Astrocyte (in vitro differentiated cells and primary cell): ENCODE data around the gene SCGB1A1. TPM values are rescaled to one million over a fixed set of nuclear protein-coding genes. Genes with fewer than 3 reads are reported as not detected.

ENCODE experiments used
- DNase-seq: peaks from one replicate; pipeline ENCODE4 v3.0.0-alpha.2; 2010; ENCODE audit warnings: low read depth
- FAIRE-seq: peaks from 2 replicates; lab custom pipeline; 2011; peaks lifted over from hg19 to GRCh38; lab: Jason Lieb, UNC
- H2AFZ ChIP-seq: 2 replicates; pipeline ENCODE4 v1.6.0; 2012; ENCODE audit warnings: low read depth, low read length, inconsistent platforms
- H3K27ac ChIP-seq: 2 replicates; pipeline ENCODE4 v1.5.1; 2011; ENCODE audit warnings: low read depth, low read length, inconsistent platforms
- H3K27me3 ChIP-seq: 2 replicates; pipeline ENCODE4 v1.6.0; 2011; ENCODE audit warnings: low read length, inconsistent platforms; ENCODE audit not compliant: insufficient read depth
- H3K36me3 ChIP-seq: 2 replicates; pipeline ENCODE4 v1.5.1; 2011; ENCODE audit warnings: low read length, inconsistent platforms; ENCODE audit not compliant: insufficient read depth
- H3K4me1 ChIP-seq: 2 replicates; pipeline ENCODE4 v1.5.1; 2011; ENCODE audit warnings: low read length, inconsistent platforms; ENCODE audit not compliant: insufficient read depth
- H3K4me2 ChIP-seq: 2 replicates; pipeline ENCODE4 v1.6.0; 2012; ENCODE audit warnings: low read length, inconsistent platforms
- H3K4me3 ChIP-seq: 2 replicates; pipeline ENCODE4 v1.5.1; 2011; ENCODE audit warnings: low read depth, mild to moderate bottlenecking, low read length, inconsistent platforms; ENCODE audit not compliant: insufficient read depth
- H3K79me2 ChIP-seq: 2 replicates; pipeline ENCODE4 v1.6.0; 2012; ENCODE audit warnings: mild to moderate bottlenecking, low read length, inconsistent platforms; ENCODE audit not compliant: insufficient read depth
- H3K9ac ChIP-seq: 2 replicates; pipeline ENCODE4 v1.6.0; 2012; ENCODE audit warnings: mild to moderate bottlenecking, low read length, inconsistent platforms
- H3K9me3 ChIP-seq: 2 replicates; pipeline ENCODE4 v1.5.1; 2012; ENCODE audit warnings: low read depth, mild to moderate bottlenecking, low read length, inconsistent platforms; ENCODE audit not compliant: insufficient read depth
- H4K20me1 ChIP-seq: 2 replicates; pipeline ENCODE4 v1.6.0; 2012; ENCODE audit warnings: low read length, inconsistent platforms; ENCODE audit not compliant: insufficient read depth
- H3K27ac Mint-ChIP-seq: one replicate; pipeline ENCODE4 v1.8.0; 2021; ENCODE audit warnings: mild to moderate bottlenecking, mixed read lengths; ENCODE audit not compliant: unreplicated experiment
- H3K27me3 Mint-ChIP-seq: one replicate; pipeline ENCODE4 v1.8.0; 2021; ENCODE audit warnings: low read depth, mixed read lengths; ENCODE audit not compliant: unreplicated experiment
- H3K36me3 Mint-ChIP-seq: one replicate; pipeline ENCODE4 v1.8.0; 2021; ENCODE audit warnings: low read depth, mixed read lengths; ENCODE audit not compliant: unreplicated experiment
- H3K4me1 Mint-ChIP-seq: one replicate; pipeline ENCODE4 v1.8.0; 2021; ENCODE audit warnings: low read depth, mixed read lengths; ENCODE audit not compliant: unreplicated experiment
- H3K4me3 Mint-ChIP-seq: one replicate; pipeline ENCODE4 v1.8.0; 2021; ENCODE audit warnings: mild to moderate bottlenecking, moderate library complexity, mixed read lengths; ENCODE audit not compliant: unreplicated experiment
- H3K9me3 Mint-ChIP-seq: one replicate; pipeline ENCODE4 v1.8.0; 2021; ENCODE audit warnings: mild to moderate bottlenecking, mixed read lengths; ENCODE audit not compliant: unreplicated experiment
- EZH2 ChIP-seq: IDR thresholded peaks from 2 replicates; pipeline ENCODE4 v1.6.1; 2012; ENCODE audit warnings: mild to moderate bottlenecking, low read length, inconsistent platforms; ENCODE audit not compliant: insufficient read depth
- total RNA-seq: library from RNA; stranded (reverse); gene quantifications from 2 replicates; pipeline ENCODE4 v1.2.1, GENCODE V29; 2021
- TF ChIP-seq, protein P1 (sequence below): IDR thresholded peaks from 2 replicates; pipeline ENCODE4 v1.5.1; 2011; ENCODE audit warnings: low read depth, mild to moderate bottlenecking, inconsistent platforms, low read length, moderate library complexity; ENCODE audit not compliant: insufficient read depth

The SCGB1A1 gene
- total RNA-seq, 1 donor from 2014 or later = not detected

DNA sequence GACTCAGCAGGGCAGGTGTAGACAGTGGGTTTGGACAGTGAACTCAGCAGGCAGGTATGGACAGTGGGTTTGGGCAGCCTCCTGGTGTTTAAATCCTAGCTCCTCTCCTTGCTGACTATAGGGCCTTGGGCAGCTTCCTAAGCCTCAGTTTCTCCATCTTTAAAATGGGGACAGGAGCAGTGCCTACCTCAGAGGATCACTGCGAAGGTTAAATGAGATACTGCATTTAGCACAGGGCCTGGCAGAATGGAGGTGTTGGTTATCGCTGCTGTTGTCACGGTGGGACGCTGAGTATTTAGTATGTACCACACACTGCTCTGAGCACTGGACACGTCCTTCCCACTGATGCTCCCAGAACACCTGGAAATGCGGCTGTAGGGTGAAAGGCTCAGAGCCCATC lies 14.4 kb upstream of the SCGB1A1 start:
- TF ChIP-seq, protein P1, sequence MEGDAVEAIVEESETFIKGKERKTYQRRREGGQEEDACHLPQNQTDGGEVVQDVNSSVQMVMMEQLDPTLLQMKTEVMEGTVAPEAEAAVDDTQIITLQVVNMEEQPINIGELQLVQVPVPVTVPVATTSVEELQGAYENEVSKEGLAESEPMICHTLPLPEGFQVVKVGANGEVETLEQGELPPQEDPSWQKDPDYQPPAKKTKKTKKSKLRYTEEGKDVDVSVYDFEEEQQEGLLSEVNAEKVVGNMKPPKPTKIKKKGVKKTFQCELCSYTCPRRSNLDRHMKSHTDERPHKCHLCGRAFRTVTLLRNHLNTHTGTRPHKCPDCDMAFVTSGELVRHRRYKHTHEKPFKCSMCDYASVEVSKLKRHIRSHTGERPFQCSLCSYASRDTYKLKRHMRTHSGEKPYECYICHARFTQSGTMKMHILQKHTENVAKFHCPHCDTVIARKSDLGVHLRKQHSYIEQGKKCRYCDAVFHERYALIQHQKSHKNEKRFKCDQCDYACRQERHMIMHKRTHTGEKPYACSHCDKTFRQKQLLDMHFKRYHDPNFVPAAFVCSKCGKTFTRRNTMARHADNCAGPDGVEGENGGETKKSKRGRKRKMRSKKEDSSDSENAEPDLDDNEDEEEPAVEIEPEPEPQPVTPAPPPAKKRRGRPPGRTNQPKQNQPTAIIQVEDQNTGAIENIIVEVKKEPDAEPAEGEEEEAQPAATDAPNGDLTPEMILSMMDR = no peak
- TF ChIP-seq EZH2 = no peak
- Mint-ChIP-seq H3K9me3 (no peaks in the 10 kb centered on the region), H3K36me3 (no peaks in the 10 kb centered on the region), H3K4me1 (no peaks in the 10 kb centered on the region), H3K27ac (no peak overlapping the region), H3K27me3 (peaks cover 22% of the 10 kb centered on the region), H3K4me3 (no peak overlapping the region)
- Histone ChIP-seq H3K27ac (no peak overlapping the region), H2AFZ (no peak overlapping the region), H3K79me2 (no peaks in the 10 kb centered on the region), H3K4me1 (peaks cover 10% of the 10 kb centered on the region), H3K9ac (no peak overlapping the region), H4K20me1 (no peaks in the 10 kb centered on the region), H3K36me3 (no peaks in the 10 kb centered on the region), H3K4me3 (no peak overlapping the region), H3K4me2 (no peak overlapping the region), H3K9me3 (no peaks in the 10 kb centered on the region), H3K27me3 (no peaks in the 10 kb centered on the region)
- no peak for FAIRE-seq
- no peak for DNase-seq

DNA sequence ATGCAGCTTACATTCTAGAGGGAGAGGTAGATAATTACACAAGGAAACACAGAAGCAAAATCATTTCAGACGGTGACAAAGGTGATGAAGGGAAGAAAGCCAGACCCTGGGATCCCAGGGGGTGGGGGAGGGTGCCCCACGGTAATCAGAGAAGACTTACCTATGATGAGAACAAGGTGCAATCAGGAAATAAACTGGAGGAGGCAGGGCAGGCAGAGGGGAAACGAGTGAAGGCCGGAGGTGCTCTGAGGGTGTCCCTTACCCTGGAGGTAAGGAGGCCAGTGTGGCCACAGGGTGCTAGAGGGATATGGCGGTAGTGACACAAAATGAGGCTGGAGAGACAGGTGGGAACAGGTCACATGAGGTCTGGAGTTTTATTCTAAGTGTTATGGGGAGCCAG lies 13.9 kb upstream of the SCGB1A1 start:
- Histone ChIP-seq H3K27ac (no peak overlapping the region), H3K79me2 (no peaks in the 10 kb centered on the region), H3K4me3 (no peak overlapping the region), H2AFZ (no peak overlapping the region), H3K9ac (no peak overlapping the region), H3K4me1 (peaks cover 10% of the 10 kb centered on the region), H3K9me3 (no peaks in the 10 kb centered on the region), H3K4me2 (no peak overlapping the region), H3K36me3 (no peaks in the 10 kb centered on the region), H3K27me3 (no peaks in the 10 kb centered on the region), H4K20me1 (no peaks in the 10 kb centered on the region)
- Mint-ChIP-seq H3K4me3 (no peak overlapping the region), H3K27ac (no peak overlapping the region), H3K9me3 (no peaks in the 10 kb centered on the region), H3K36me3 (no peaks in the 10 kb centered on the region), H3K27me3 (peaks cover 22% of the 10 kb centered on the region), H3K4me1 (no peaks in the 10 kb centered on the region)
- no peak for TF ChIP-seq EZH2
- TF ChIP-seq, protein P1 = no peak
- no peak for DNase-seq
- no peak for FAIRE-seq

DNA sequence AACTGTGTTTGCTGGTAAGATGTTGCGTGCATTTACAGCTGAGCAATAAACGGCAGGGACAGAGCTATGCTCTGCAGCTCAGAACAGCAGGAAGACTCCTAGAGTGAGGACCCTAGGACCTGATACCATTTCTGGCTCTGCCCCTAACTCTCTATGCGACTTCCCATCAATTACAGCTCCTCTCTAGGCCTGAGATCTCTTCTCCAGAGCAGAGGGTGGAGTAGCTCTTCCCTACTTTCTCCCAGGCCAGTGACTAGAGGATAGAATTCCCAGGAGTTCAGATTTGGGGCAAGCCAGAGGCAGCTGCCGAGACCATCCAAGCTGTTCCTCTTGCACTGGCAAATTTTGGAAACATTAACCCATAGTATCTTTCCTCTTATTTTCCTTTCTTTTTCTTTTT lies 12.8 kb upstream of the SCGB1A1 start:
- Mint-ChIP-seq H3K4me1 (no peaks in the 10 kb centered on the region), H3K9me3 (no peaks in the 10 kb centered on the region), H3K27ac (no peak overlapping the region), H3K27me3 (peaks cover 22% of the 10 kb centered on the region), H3K36me3 (no peaks in the 10 kb centered on the region), H3K4me3 (no peak overlapping the region)
- no peaks in the 10 kb centered on the region for H3K9me3 ChIP-seq
- no peaks in the 10 kb centered on the region for H4K20me1 ChIP-seq
- no peak overlapping the region for H3K9ac ChIP-seq
- no peak overlapping the region for H3K4me2 ChIP-seq
- no peaks in the 10 kb centered on the region for H3K36me3 ChIP-seq
- no peak for TF ChIP-seq EZH2
- TF ChIP-seq, protein P1 = no peak
- FAIRE-seq (no peak), DNase-seq (no peak)
- peaks cover under 1% of the 10 kb centered on the region for H3K4me1 ChIP-seq
- H2AFZ ChIP-seq = no peak overlapping the region
- no peaks in the 10 kb centered on the region for H3K27me3 ChIP-seq
- H3K27ac ChIP-seq = no peak overlapping the region
- H3K4me3 ChIP-seq = no peak overlapping the region
- no peaks in the 10 kb centered on the region for H3K79me2 ChIP-seq
